ENCODE results near the gene ZBP1. TPM values are rescaled to one million over a fixed set of nuclear protein-coding genes. Genes with fewer than 3 reads are reported as not detected.

ZBP1 gene
- total RNA-seq, 1 donor from 2014 or later, result not detected

- no peak for DNase-seq (ENCODE audit: extremely low spot score, unreplicated experiment)
Observed at GRCh38 chr20:57611586-57612311, 8.5 kb downstream of the ZBP1 start.

GRCh38 chr20:57610261-57610952 is 9.8 kb downstream of the ZBP1 start:
- Mint-ChIP-seq H3K36me3 (no peaks in the 10 kb centered on the region), H3K4me1 (ENCODE audit: unreplicated experiment) (no peaks in the 10 kb centered on the region), H3K4me3 (no peak overlapping the region), H3K27ac (no peak overlapping the region), H3K9me3 (no peaks in the 10 kb centered on the region), H3K27me3 (peaks cover 30% of the 10 kb centered on the region)
- TF ChIP-seq CTCF (conservative IDR thresholded peaks at IDR 0.05), result no peak
- DNase-seq (ENCODE audit: extremely low spot score, unreplicated experiment), result no peak

More at GRCh38 chr20:57611586-57612311, 8.5 kb downstream of the ZBP1 start:
- H3K4me3 Mint-ChIP-seq, result no peak overlapping the region
- TF ChIP-seq CTCF (conservative IDR thresholded peaks at IDR 0.05), result no peak
- H3K27me3 Mint-ChIP-seq, result peaks cover 26% of the 10 kb centered on the region
- H3K27ac Mint-ChIP-seq, result no peak overlapping the region
- H3K4me1 Mint-ChIP-seq (ENCODE audit: unreplicated experiment), result no peaks in the 10 kb centered on the region
- H3K36me3 Mint-ChIP-seq, result no peaks in the 10 kb centered on the region
- H3K9me3 Mint-ChIP-seq, result no peaks in the 10 kb centered on the region

- Mint-ChIP-seq H3K4me1 (ENCODE audit: unreplicated experiment) (no peaks in the 10 kb centered on the region), H3K9me3 (no peaks in the 10 kb centered on the region), H3K36me3 (no peaks in the 10 kb centered on the region), H3K4me3 (no peak overlapping the region), H3K27ac (no peak overlapping the region), H3K27me3 (peaks cover 30% of the 10 kb centered on the region)
- DNase-seq (ENCODE audit: extremely low spot score, unreplicated experiment), result no peak
- TF ChIP-seq CTCF (conservative IDR thresholded peaks at IDR 0.05), result peak; percentile 44
Observed at GRCh38 chr20:57609842-57610167, 10.4 kb downstream of the ZBP1 start.

GRCh38 chr20:57609086-57609841 is 11.0 kb downstream of the ZBP1 start:
- no peak for TF ChIP-seq CTCF (conservative IDR thresholded peaks at IDR 0.05)
- Mint-ChIP-seq H3K4me1 (ENCODE audit: unreplicated experiment) (no peaks in the 10 kb centered on the region), H3K27me3 (peaks cover 33% of the 10 kb centered on the region), H3K9me3 (no peaks in the 10 kb centered on the region), H3K27ac (no peak overlapping the region), H3K36me3 (no peaks in the 10 kb centered on the region), H3K4me3 (no peak overlapping the region)
- DNase-seq (ENCODE audit: extremely low spot score, unreplicated experiment), result no peak

- Mint-ChIP-seq H3K27me3 (peaks cover 33% of the 10 kb centered on the region), H3K36me3 (no peaks in the 10 kb centered on the region), H3K27ac (no peak overlapping the region), H3K9me3 (no peaks in the 10 kb centered on the region), H3K4me3 (no peak overlapping the region), H3K4me1 (ENCODE audit: unreplicated experiment) (no peaks in the 10 kb centered on the region)
- no peak for DNase-seq (ENCODE audit: extremely low spot score, unreplicated experiment)
- TF ChIP-seq CTCF (conservative IDR thresholded peaks at IDR 0.05), result no peak
Observed at GRCh38 chr20:57608516-57608915, 11.7 kb downstream of the ZBP1 start.

All from type B pancreatic cell (in vitro differentiated cells).